ENCODE measurements around the gene CAV3.
"Not testable (repeated sequence)": the region's sequence is repeated elsewhere in the genome, so short reads cannot be mapped to it uniquely, and the experiment has no call there.

CAV3 gene

DNA sequence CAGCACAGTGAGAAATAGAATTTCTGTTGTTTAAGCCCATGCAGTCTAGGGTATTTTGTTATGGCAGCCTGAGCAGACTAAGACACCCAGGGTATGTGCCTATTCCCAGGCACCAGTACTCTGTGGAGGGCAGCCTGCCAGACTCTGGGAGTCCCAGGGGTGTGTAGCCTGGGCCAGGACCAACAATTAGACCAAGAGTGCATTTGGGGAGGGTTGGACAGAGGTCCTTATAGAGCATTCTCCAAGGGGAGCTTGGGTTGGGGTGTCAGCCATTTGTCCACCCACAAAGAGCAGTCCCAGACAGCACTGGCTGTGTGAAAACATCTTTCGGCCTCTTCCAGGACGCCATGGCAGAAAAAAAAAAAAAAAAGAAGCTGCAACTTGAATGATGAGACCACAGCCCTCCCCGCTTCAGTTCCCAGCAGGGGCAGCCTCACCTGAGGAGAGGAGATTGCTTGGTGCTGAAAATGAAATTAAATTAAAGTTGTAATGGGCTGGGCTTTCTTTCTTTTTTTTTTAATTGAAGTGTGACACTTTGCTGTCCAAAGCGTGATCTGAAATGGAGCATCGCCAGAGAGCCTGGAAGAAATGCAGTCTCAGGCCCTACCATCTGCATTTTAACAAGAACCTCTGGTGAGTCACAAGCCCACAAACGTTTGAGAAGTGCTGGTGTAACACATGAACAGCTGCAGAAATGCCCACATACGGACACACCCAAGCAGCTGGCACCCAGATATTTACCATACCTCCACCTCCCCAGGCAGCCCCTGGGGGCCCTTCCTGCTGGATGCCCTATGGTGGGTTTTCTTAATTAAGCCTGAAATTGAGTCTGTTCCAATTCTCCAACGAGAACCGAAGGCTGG, 21.3 kb upstream of the CAV3 start:
- H3K4me1 ChIP-seq = no peaks in the 10 kb centered on the region
- no peak overlapping the region for H3K4me3 ChIP-seq (ENCODE audit: low read depth, low read length)
- H3K27me3 ChIP-seq = no peaks in the 10 kb centered on the region
- H3K9me3 ChIP-seq = no peaks in the 10 kb centered on the region
- no peak for DNase-seq
- TF ChIP-seq, protein P1, sequence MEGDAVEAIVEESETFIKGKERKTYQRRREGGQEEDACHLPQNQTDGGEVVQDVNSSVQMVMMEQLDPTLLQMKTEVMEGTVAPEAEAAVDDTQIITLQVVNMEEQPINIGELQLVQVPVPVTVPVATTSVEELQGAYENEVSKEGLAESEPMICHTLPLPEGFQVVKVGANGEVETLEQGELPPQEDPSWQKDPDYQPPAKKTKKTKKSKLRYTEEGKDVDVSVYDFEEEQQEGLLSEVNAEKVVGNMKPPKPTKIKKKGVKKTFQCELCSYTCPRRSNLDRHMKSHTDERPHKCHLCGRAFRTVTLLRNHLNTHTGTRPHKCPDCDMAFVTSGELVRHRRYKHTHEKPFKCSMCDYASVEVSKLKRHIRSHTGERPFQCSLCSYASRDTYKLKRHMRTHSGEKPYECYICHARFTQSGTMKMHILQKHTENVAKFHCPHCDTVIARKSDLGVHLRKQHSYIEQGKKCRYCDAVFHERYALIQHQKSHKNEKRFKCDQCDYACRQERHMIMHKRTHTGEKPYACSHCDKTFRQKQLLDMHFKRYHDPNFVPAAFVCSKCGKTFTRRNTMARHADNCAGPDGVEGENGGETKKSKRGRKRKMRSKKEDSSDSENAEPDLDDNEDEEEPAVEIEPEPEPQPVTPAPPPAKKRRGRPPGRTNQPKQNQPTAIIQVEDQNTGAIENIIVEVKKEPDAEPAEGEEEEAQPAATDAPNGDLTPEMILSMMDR (IDR thresholded peaks at IDR 0.05; ENCODE audit: low read depth, low read length) = no peak
- no peaks in the 10 kb centered on the region for H3K36me3 ChIP-seq

DNA sequence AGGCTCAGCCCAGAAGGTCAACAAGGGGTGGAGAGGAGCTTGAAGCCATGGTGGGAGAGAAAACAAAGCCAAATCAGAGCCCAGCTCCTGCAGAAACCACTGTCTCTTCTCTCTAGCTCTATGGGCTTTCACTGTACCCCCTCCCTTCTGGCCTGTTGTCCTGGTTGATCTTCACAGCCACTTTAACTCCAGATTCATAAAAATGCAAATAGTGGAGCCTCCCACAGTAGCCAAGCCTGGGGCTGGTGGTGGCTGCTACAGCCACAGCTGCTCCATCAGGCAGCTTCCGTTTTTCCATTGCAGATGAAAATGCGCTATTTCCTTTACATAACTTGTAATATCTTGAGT, 20.7 kb upstream of the CAV3 start:
- no peaks in the 10 kb centered on the region for H3K27me3 ChIP-seq
- no peaks in the 10 kb centered on the region for H3K36me3 ChIP-seq
- H3K9me3 ChIP-seq = no peaks in the 10 kb centered on the region
- DNase-seq = no peak
- no peak overlapping the region for H3K4me3 ChIP-seq (ENCODE audit: low read depth, low read length)
- no peaks in the 10 kb centered on the region for H3K4me1 ChIP-seq
- TF ChIP-seq, protein P1 (IDR thresholded peaks at IDR 0.05; ENCODE audit: low read depth, low read length) = no peak

DNA sequence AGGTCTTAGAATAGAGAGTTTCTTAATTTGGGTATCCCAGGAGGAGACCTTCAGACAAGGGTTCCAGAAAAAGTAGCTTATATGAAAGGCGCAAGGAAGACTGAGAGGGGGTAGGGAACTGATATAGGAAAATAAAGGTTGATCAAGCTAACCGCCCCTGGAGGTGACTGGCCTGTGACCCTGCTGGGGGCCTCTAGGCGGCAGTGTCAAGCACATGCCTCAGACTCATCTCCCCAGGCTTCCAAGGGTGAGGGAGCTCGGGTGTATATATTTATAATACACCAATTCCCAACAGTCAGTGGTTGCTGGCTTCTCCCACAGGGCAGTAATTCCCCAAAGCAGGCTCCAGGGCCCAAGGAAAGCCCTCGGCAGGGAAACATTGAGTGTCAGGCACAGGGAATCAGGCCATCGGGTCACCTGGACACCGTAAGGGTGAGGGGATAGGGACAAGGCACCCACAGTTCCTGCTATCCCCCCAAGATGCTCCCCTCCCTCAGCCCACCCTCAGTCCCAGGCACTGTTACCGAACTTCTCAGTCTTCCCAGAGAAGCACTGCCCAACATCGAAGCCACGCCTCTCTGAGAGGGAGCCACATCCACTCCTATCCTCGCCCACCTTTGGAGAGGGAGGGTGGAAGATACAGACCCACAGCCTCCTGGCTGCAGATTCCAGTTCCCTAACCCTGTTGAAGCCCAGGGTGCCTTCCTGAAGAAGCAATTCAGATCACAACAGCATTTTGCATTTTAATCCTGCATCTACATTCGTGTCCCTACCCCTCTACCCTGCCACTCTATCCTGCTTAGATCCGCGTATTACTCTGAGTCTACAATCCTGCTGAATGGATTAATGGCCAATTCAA, 19.5 kb upstream of the CAV3 start:
- no peaks in the 10 kb centered on the region for H3K36me3 ChIP-seq
- H3K27me3 ChIP-seq = no peaks in the 10 kb centered on the region
- H3K4me3 ChIP-seq (ENCODE audit: low read depth, low read length) = no peak overlapping the region
- H3K9me3 ChIP-seq = no peaks in the 10 kb centered on the region
- DNase-seq = no peak
- H3K4me1 ChIP-seq = no peaks in the 10 kb centered on the region
- TF ChIP-seq, protein P1 (IDR thresholded peaks at IDR 0.05; ENCODE audit: low read depth, low read length) = no peak

DNA sequence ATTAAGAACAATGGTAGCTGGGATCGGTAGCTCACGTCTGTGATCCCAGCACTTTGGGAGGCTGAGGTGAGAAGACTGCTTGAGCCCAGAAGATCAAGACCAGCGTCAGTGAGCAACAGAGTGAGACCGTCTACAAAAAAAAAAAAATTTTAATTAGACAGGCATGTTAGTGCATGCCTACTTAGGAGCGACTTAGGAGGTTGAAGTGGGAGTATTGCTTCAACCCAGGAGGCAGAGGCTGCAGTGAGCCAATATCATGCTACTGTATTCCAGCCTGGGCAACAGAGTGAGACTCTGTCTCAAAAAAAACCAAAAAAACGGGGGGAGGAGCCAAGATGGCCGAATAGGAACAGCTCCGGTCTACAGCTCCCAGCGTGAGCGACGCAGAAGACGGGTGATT, 17.8 kb upstream of the CAV3 start:
- not testable (repeated sequence) for H3K27me3 ChIP-seq; H3K9me3 ChIP-seq; DNase-seq; H3K36me3 ChIP-seq; H3K4me3 ChIP-seq (ENCODE audit: low read depth, low read length); H3K4me1 ChIP-seq

DNA sequence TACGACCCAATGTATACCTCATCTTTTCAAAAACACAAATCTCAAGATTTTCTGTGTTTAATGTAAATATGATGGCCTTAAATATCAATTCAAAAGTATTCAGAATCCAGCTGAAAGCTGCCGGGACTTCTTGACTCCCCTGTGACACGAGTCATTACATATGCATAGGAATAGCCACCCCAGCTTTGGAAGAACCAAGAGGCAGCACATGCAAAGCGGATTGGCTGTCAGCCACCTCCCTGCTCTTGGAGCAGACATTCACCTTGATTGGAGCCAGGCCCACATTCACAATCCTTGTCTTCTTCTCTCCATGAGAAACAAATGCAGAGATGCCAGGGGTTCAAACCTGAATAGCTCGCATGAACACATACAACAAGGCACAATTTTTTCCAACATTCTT, 10.8 kb upstream of the CAV3 start:
- Histone ChIP-seq H3K27me3 (no peaks in the 10 kb centered on the region), H3K9me3 (no peaks in the 10 kb centered on the region), H3K36me3 (no peaks in the 10 kb centered on the region), H3K4me1 (no peaks in the 10 kb centered on the region), H3K4me3 (ENCODE audit: low read depth, low read length) (no peak overlapping the region)
- DNase-seq = no peak
- TF ChIP-seq, protein P1 (IDR thresholded peaks at IDR 0.05; ENCODE audit: low read depth, low read length) = no peak

DNA sequence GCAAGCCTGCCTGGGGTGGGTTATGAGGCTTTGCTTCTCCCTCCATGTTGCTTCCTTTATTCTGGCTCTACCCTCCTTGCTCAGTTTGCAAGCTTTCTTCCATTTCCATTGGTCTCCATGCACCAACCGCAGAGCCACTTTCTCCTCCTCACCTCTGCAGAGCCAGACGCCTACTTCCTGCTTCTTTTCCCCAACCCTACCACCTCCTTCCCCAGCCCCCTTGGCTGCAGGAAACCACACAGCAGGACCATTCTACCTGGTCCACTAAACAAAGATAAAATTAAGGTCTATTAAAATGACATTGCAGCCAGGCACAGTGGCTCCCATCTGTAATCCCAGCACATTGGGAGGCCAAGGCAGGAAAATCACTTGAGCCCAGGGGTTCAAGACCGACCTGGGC, 10.0 kb upstream of the CAV3 start:
- H3K27me3 ChIP-seq = no peaks in the 10 kb centered on the region
- no peaks in the 10 kb centered on the region for H3K36me3 ChIP-seq
- H3K9me3 ChIP-seq = no peaks in the 10 kb centered on the region
- no peaks in the 10 kb centered on the region for H3K4me1 ChIP-seq
- DNase-seq = no peak
- TF ChIP-seq, protein P1 (IDR thresholded peaks at IDR 0.05; ENCODE audit: low read depth, low read length) = no peak
- no peak overlapping the region for H3K4me3 ChIP-seq (ENCODE audit: low read depth, low read length)

Data from BE2C (cell line).